ENCODE results near the gene CRYBA2. TPM values are rescaled to one million over a fixed set of nuclear protein-coding genes. Genes with fewer than 3 reads are reported as not detected.

Gene CRYBA2
- total and polyA plus RNA-seq, 2 experiments from 2014 or later = not detected

DNA sequence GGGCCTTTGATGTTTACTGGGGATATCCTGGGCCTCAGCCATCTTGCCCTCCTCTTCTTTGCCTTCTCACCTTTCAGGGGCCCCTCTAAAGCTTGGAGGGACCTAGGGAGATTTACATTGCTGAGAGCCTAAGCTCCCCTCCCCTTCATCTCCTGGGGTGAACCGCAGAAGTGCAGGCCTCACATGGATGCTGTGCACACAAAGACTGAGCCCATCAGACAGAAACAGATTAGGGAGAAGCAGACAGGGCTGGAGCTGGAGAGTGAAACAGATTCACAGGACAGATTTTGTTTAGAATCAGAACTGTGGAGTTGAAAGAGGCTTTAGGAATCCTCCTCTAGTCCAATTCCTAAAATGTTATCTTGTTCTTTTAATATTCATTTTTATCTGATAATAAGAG, 37.2 kb downstream of the CRYBA2 start:
- Histone ChIP-seq H3K4me3 (no peak overlapping the region), H3K27me3 (replicated peaks; ENCODE audit: insufficient read depth) (peaks cover 34% of the 10 kb centered on the region), H2AFZ (no peak overlapping the region), H3K79me2 (ENCODE audit: insufficient read depth) (no peaks in the 10 kb centered on the region), H3K9me2 (ENCODE audit: insufficient read depth) (no peaks in the 10 kb centered on the region), H4K20me1 (ENCODE audit: insufficient read depth) (no peaks in the 10 kb centered on the region), H3K9me3 (ENCODE audit: low read depth) (no peaks in the 10 kb centered on the region), H3K4me2 (ENCODE audit: unreplicated experiment) (no peak overlapping the region), H3K9ac (no peak overlapping the region), H3K36me3 (ENCODE audit: low read depth) (no peaks in the 10 kb centered on the region), H3K27ac (no peak overlapping the region), H3F3A (ENCODE audit: insufficient read depth) (no peaks in the 10 kb centered on the region), H3K4me1 (ENCODE audit: insufficient read depth) (no peaks in the 10 kb centered on the region)
- in situ Hi-C loops (cut with MboI) = no loop called here
- TF ChIP-seq EZH2phosphoT487 (IDR thresholded peaks at IDR 0.05; ENCODE audit: insufficient read depth, low read depth) (no peak), EZH2 (IDR thresholded peaks at IDR 0.05; ENCODE audit: insufficient read depth, poor library complexity, severe bottlenecking) (no peak)
- 0 to 4% methylated on average over 1 of the region's 1 CpG for WGBS, 2 experiments (ENCODE audit: low coverage in 1 of 2, low lambda C conversion rate in 2 of 2, missing lambda C conversion rate in 2 of 2)
- DNase-seq = no peak

DNA sequence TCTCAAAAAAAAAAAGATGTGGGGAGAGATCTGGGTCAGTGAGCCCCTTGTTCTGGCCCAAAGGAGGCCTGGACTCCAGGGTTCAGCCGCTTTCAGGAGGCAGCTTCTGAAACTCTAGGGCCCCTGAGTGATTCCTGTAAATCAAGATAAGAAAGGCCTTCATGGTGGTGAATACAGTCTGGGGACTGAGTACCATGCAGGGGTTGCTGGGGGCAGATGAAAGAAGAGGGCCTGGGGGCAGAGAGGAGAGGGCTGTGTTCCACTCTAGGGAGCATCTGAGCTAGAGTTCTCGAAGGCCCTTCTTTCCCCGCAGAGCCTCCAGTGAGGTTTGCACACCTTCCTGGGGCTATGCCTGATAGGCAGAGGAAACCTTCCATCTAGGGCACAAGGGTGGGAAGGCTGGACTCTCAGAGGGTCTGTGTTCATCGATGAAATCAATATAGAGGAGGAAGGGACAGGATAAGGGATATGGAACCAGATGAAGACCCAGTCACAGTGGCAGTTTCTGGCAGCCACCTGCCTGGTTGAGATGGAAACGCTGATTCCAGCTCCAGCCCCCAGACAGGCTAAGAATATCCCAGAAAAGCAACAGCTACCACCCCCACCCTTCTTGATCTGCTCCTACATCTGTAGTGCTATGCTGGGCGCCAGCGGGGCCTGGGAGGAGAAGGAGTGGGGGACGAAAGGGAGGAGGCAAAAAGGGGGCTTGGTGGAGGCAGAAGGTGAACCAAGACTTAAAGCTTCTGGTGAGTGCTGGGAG, 38.5 kb downstream of the CRYBA2 start:
- no peak overlapping the region for H3K9ac ChIP-seq
- 54 to 55% methylated on average over 8 of the region's 8 CpGs for whole genome bisulfite sequencing, 2 experiments (ENCODE audit: low coverage in 1 of 2, low lambda C conversion rate in 2 of 2, missing lambda C conversion rate in 2 of 2)
- no peaks in the 10 kb centered on the region for H3K36me3 ChIP-seq (ENCODE audit: low read depth)
- in situ Hi-C loops (cut with MboI) = no loop called here
- TF ChIP-seq EZH2 (IDR thresholded peaks at IDR 0.05; ENCODE audit: insufficient read depth, poor library complexity, severe bottlenecking) = no peak
- no peak for TF ChIP-seq EZH2phosphoT487 (IDR thresholded peaks at IDR 0.05; ENCODE audit: insufficient read depth, low read depth)
- no peak overlapping the region for H2AFZ ChIP-seq
- H4K20me1 ChIP-seq (ENCODE audit: insufficient read depth) = no peaks in the 10 kb centered on the region
- no peaks in the 10 kb centered on the region for H3K9me3 ChIP-seq (ENCODE audit: low read depth)
- peaks cover 29% of the 10 kb centered on the region for H3K27me3 ChIP-seq (replicated peaks; ENCODE audit: insufficient read depth)
- H3K79me2 ChIP-seq (ENCODE audit: insufficient read depth) = no peaks in the 10 kb centered on the region
- H3K27ac ChIP-seq = no peak overlapping the region
- DNase-seq = no peak
- H3F3A ChIP-seq (ENCODE audit: insufficient read depth) = no peaks in the 10 kb centered on the region
- H3K4me1 ChIP-seq (ENCODE audit: insufficient read depth) = no peaks in the 10 kb centered on the region
- H3K4me2 ChIP-seq (ENCODE audit: unreplicated experiment) = no peak overlapping the region
- no peak overlapping the region for H3K4me3 ChIP-seq
- no peaks in the 10 kb centered on the region for H3K9me2 ChIP-seq (ENCODE audit: insufficient read depth)

- no peaks in the 10 kb centered on the region for H3K36me3 ChIP-seq (ENCODE audit: low read depth)
- H3K9me3 ChIP-seq (ENCODE audit: low read depth) = no peaks in the 10 kb centered on the region
- H4K20me1 ChIP-seq (ENCODE audit: insufficient read depth) = no peaks in the 10 kb centered on the region
- 55 to 70% methylated on average over 13 to 18 of the region's 18 CpGs for WGBS, 2 experiments (ENCODE audit: low coverage in 1 of 2, low lambda C conversion rate in 2 of 2, missing lambda C conversion rate in 2 of 2)
- no peaks in the 10 kb centered on the region for H3F3A ChIP-seq (ENCODE audit: insufficient read depth)
- no peak overlapping the region for H3K4me2 ChIP-seq (ENCODE audit: unreplicated experiment)
- no peaks in the 10 kb centered on the region for H3K9me2 ChIP-seq (ENCODE audit: insufficient read depth)
- no peak overlapping the region for H3K27ac ChIP-seq
- no peak overlapping the region for H2AFZ ChIP-seq
- H3K79me2 ChIP-seq (ENCODE audit: insufficient read depth) = no peaks in the 10 kb centered on the region
- H3K9ac ChIP-seq = no peak overlapping the region
- no peak for DNase-seq
- no peak overlapping the region for H3K4me3 ChIP-seq
- in situ Hi-C loops (cut with MboI) = no loop called here
- no peaks in the 10 kb centered on the region for H3K4me1 ChIP-seq (ENCODE audit: insufficient read depth)
- peaks cover 34% of the 10 kb centered on the region for H3K27me3 ChIP-seq (replicated peaks; ENCODE audit: insufficient read depth)
- TF ChIP-seq EZH2 (IDR thresholded peaks at IDR 0.05; ENCODE audit: insufficient read depth, poor library complexity, severe bottlenecking) = no peak
- TF ChIP-seq EZH2phosphoT487 (IDR thresholded peaks at IDR 0.05; ENCODE audit: insufficient read depth, low read depth) = no peak
Measured at GRCh38 chr2:218953366-218953954, 39.8 kb downstream of the CRYBA2 start.

- Histone ChIP-seq H3K79me2 (ENCODE audit: insufficient read depth) (no peaks in the 10 kb centered on the region), H3K27me3 (replicated peaks; ENCODE audit: insufficient read depth) (peaks cover 44% of the 10 kb centered on the region), H3K4me3 (no peak overlapping the region), H3K36me3 (ENCODE audit: low read depth) (no peaks in the 10 kb centered on the region), H4K20me1 (ENCODE audit: insufficient read depth) (no peaks in the 10 kb centered on the region), H3K9ac (no peak overlapping the region), H3K4me2 (ENCODE audit: unreplicated experiment) (no peak overlapping the region), H2AFZ (no peak overlapping the region), H3K9me3 (ENCODE audit: low read depth) (no peaks in the 10 kb centered on the region), H3K4me1 (ENCODE audit: insufficient read depth) (no peaks in the 10 kb centered on the region), H3F3A (ENCODE audit: insufficient read depth) (no peaks in the 10 kb centered on the region), H3K9me2 (ENCODE audit: insufficient read depth) (no peaks in the 10 kb centered on the region), H3K27ac (no peak overlapping the region)
- no peak for TF ChIP-seq EZH2 (IDR thresholded peaks at IDR 0.05; ENCODE audit: insufficient read depth, poor library complexity, severe bottlenecking)
- no peak for TF ChIP-seq EZH2phosphoT487 (IDR thresholded peaks at IDR 0.05; ENCODE audit: insufficient read depth, low read depth)
- DNase-seq = no peak
- 75 to 82% methylated on average over 7 of the region's 7 CpGs for WGBS, 2 experiments (ENCODE audit: low coverage in 1 of 2, low lambda C conversion rate in 2 of 2, missing lambda C conversion rate in 2 of 2)
- in situ Hi-C loops (cut with MboI) = no loop called here
Measured at GRCh38 chr2:218952160-218952559, 41.1 kb downstream of the CRYBA2 start.
